Thyroid gland (tissue), 4 donors: ENCODE data around the gene PIP4K2C. TPM values are rescaled to one million over a fixed set of nuclear protein-coding genes. Genes with fewer than 3 reads are reported as not detected.
"Not testable (repeated sequence)": the region's sequence is repeated elsewhere in the genome, so short reads cannot be mapped to it uniquely, and the experiment has no call there.

ENCODE experiments used
- DNase-seq, 2 donors: peaks; one replicate each; pipeline ENCODE4 v3.0.0-alpha.2; 2019
- H3K27ac ChIP-seq, 3 donors: fragments of 200-600 bp; sonication (generic); 1 replicate in 2 of 3; 2 replicates in 1 of 3; pipeline ENCODE4 v1.5.1; 2016 to 2019; ENCODE audit warnings: mild to moderate bottlenecking in 1 of 3, moderate library complexity in 1 of 3
- H3K27me3 ChIP-seq: fragments of 200-600 bp; sonication (generic); one replicate; pipeline ENCODE4 v1.5.1; 2019
- H3K36me3 ChIP-seq, 2 donors: fragments of 200-600 bp; sonication (generic); one replicate each; pipeline ENCODE4 v1.5.1; 2016 to 2019
- H3K4me1 ChIP-seq, 2 donors: fragments of 200-600 bp; sonication (generic); one replicate each; pipeline ENCODE4 v1.5.1; 2017 to 2019
- H3K4me3 ChIP-seq, 3 donors: fragments of 200-600 bp; sonication (generic); replicated peaks in 1 of 3; 1 replicate in 2 of 3; 2 replicates in 1 of 3; pipeline ENCODE4 v1.5.1; 2016; ENCODE audit warnings: mild to moderate bottlenecking in 1 of 3
- H3K9me3 ChIP-seq: fragments of 200-600 bp; sonication (generic); one replicate; pipeline ENCODE4 v1.5.1; 2017
- POLR2A ChIP-seq, 2 donors: fragments of 450-650 bp; IDR thresholded peaks; one replicate each; pipeline ENCODE4 v1.6.1; 2017; ENCODE audit warnings: antibody characterized with exemption in 2 of 2, mild to moderate bottlenecking in 2 of 2, moderate library complexity in 1 of 2
- WGBS, 2 donors: methylation state at CpG; one replicate each; pipeline ENCODE4 v1.1.5; 2017; 5-methylcytosine and 5-hydroxymethylcytosine counted together
- intact Hi-C: fragments of 100-400 bp; cut with DNase I; formaldehyde crosslinking; loops from one replicate; pipeline ENCODE4 v1.15.1; 2023
- total RNA-seq, 4 donors: library from RNA; depleted of rRNA; stranded (reverse); fragments of >200 nt; gene quantifications; one replicate each; pipeline ENCODE4 v1.2.3, GENCODE V29; 2016
- TF ChIP-seq, protein P1 (sequence below), 6 experiments: fragments of 200-600 bp in 3 of 6; fragments of 450-650 bp in 3 of 6; sonication (generic) in 3 of 6; IDR thresholded peaks; one replicate each; pipeline ENCODE4 v1.5.1; 2016 to 2019; ENCODE audit warnings: antibody characterized with exemption in 6 of 6, mild to moderate bottlenecking in 2 of 6, inconsistent platforms in 1 of 6, moderate library complexity in 1 of 6

PIP4K2C gene
- total RNA-seq, 4 donors from 2014 or later = 29.6 to 82.6 (median 59.2) TPM

GRCh38 chr12:57569858-57570257 is 21.1 kb upstream of the PIP4K2C start:
- TF ChIP-seq, protein P1, sequence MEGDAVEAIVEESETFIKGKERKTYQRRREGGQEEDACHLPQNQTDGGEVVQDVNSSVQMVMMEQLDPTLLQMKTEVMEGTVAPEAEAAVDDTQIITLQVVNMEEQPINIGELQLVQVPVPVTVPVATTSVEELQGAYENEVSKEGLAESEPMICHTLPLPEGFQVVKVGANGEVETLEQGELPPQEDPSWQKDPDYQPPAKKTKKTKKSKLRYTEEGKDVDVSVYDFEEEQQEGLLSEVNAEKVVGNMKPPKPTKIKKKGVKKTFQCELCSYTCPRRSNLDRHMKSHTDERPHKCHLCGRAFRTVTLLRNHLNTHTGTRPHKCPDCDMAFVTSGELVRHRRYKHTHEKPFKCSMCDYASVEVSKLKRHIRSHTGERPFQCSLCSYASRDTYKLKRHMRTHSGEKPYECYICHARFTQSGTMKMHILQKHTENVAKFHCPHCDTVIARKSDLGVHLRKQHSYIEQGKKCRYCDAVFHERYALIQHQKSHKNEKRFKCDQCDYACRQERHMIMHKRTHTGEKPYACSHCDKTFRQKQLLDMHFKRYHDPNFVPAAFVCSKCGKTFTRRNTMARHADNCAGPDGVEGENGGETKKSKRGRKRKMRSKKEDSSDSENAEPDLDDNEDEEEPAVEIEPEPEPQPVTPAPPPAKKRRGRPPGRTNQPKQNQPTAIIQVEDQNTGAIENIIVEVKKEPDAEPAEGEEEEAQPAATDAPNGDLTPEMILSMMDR (IDR thresholded peaks at IDR 0.05) = no peak
- TF ChIP-seq POLR2A (IDR thresholded peaks at IDR 0.05) = no peak
- no peaks in the 10 kb centered on the region for H3K27me3 ChIP-seq
- H3K4me1 ChIP-seq = no peaks in the 10 kb centered on the region
- intact Hi-C loops = no loop called here
- H3K9me3 ChIP-seq = no peaks in the 10 kb centered on the region
- no peak overlapping the region for H3K27ac ChIP-seq
- no peak for DNase-seq
- H3K4me3 ChIP-seq = no peak overlapping the region
- WGBS, 2 donors = 90 to 93% methylated on average over 18 of the region's 18 CpGs
- H3K36me3 ChIP-seq = no peaks in the 10 kb centered on the region

DNA sequence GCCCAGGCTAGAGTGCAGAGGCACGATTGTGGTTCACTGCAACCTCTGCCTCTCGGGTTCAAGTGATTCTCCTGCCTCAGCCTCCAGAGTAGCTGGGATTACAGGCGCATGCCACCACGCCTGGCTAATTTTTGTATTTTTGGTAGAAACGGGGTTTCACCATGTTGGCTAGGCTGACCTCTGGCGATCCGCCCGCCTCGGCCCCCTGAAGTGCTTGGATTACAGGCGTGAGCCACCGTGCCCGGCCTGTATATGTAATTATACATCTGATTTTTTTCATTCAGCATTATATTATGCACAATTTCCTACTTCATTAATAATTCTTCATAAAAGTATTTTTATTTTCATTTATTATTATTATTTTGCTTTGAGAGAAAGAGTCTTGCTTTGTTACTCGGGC is 20.6 kb upstream of the PIP4K2C start:
- H3K27ac ChIP-seq, H3K4me1 ChIP-seq, H3K27me3 ChIP-seq, H3K4me3 ChIP-seq, intact Hi-C loops, DNase-seq, H3K36me3 ChIP-seq, H3K9me3 ChIP-seq: not testable (repeated sequence)
- WGBS, 2 donors = 89% methylated on average over 13 of the region's 13 CpGs

- TF ChIP-seq, protein P1 (IDR thresholded peaks at IDR 0.05) = no peak
- no peak for TF ChIP-seq POLR2A (IDR thresholded peaks at IDR 0.05)
- no peaks in the 10 kb centered on the region for H3K9me3 ChIP-seq
- no peaks in the 10 kb centered on the region for H3K4me1 ChIP-seq
- H3K4me3 ChIP-seq = no peak overlapping the region
- no peak for DNase-seq
- no peaks in the 10 kb centered on the region for H3K27me3 ChIP-seq
- H3K36me3 ChIP-seq = no peaks in the 10 kb centered on the region
- H3K27ac ChIP-seq = no peak overlapping the region
- WGBS, 2 donors = 91 to 94% methylated on average over 11 to 12 of the region's 12 CpGs
- intact Hi-C loops = no loop called here
Observed at GRCh38 chr12:57571926-57572762, 18.8 kb upstream of the PIP4K2C start.

- 87 to 93% methylated on average over 10 of the region's 10 CpGs for WGBS, 2 donors
- no peaks in the 10 kb centered on the region for H3K36me3 ChIP-seq
Observed at GRCh38 chr12:57574795-57575194, 16.2 kb upstream of the PIP4K2C start.

GRCh38 chr12:57575771-57576612 is 15.0 kb upstream of the PIP4K2C start:
- Histone ChIP-seq H3K4me3 (no peak overlapping the region), H3K4me1 (no peaks in the 10 kb centered on the region), H3K36me3 (no peaks in the 10 kb centered on the region), H3K27me3 (no peaks in the 10 kb centered on the region), H3K27ac (no peak overlapping the region), H3K9me3 (no peaks in the 10 kb centered on the region)
- TF ChIP-seq, protein P1 (IDR thresholded peaks at IDR 0.05) = no peak
- TF ChIP-seq POLR2A (IDR thresholded peaks at IDR 0.05) = no peak
- no peak for DNase-seq
- 79 to 89% methylated on average over 12 of the region's 12 CpGs for WGBS, 2 donors
- intact Hi-C loops = no loop called here

More at GRCh38 chr12:57574795-57575194, 16.2 kb upstream of the PIP4K2C start:
- no peaks in the 10 kb centered on the region for H3K4me1 ChIP-seq
- intact Hi-C loops = no loop called here
- TF ChIP-seq POLR2A (IDR thresholded peaks at IDR 0.05) = no peak
- TF ChIP-seq, protein P1 (IDR thresholded peaks at IDR 0.05) = no peak
- H3K27me3 ChIP-seq = no peaks in the 10 kb centered on the region
- H3K9me3 ChIP-seq = no peaks in the 10 kb centered on the region
- no peak for DNase-seq
- no peak overlapping the region for H3K27ac ChIP-seq
- no peak overlapping the region for H3K4me3 ChIP-seq
